KMS-11 (cell line): ENCODE data around the gene LAS1L.

ENCODE experiments used
- H2AFZ ChIP-seq: fragments of 200-600 bp; sonication (generic); 2 replicates; pipeline ENCODE4 v1.6.1; 2016; ENCODE audit warnings: antibody characterized with exemption, mixed run types, low read depth
- H3K27ac ChIP-seq: fragments of 200-600 bp; sonication (generic); 2 replicates; pipeline ENCODE4 v1.6.1; 2016; ENCODE audit warnings: mild to moderate bottlenecking, mixed run types
- H3K27me3 ChIP-seq: fragments of 200-600 bp; sonication (generic); 2 replicates; pipeline ENCODE4 v1.6.1; 2017; ENCODE audit warnings: mild to moderate bottlenecking, low read depth, mixed run types, moderate library complexity; ENCODE audit not compliant: insufficient read depth
- H3K36me3 ChIP-seq: fragments of 200-600 bp; sonication (generic); 2 replicates; pipeline ENCODE4 v1.6.1; 2017; ENCODE audit warnings: mild to moderate bottlenecking, mixed run types; ENCODE audit not compliant: insufficient read depth
- H3K4me1 ChIP-seq: fragments of 200-600 bp; sonication (generic); 2 replicates; pipeline ENCODE4 v1.6.1; 2016; ENCODE audit warnings: mild to moderate bottlenecking, low read depth, mixed run types; ENCODE audit not compliant: poor library complexity, severe bottlenecking
- H3K4me2 ChIP-seq: fragments of 200-600 bp; sonication (generic); 2 replicates; pipeline ENCODE4 v1.7.0; 2016; ENCODE audit warnings: mild to moderate bottlenecking, mixed run types
- H3K4me3 ChIP-seq: fragments of 200-600 bp; sonication (generic); IDR thresholded peaks from 2 replicates; pipeline ENCODE4 v1.6.1; 2017; ENCODE audit warnings: low read depth, low read length, mixed read lengths; ENCODE audit not compliant: insufficient read depth
- H3K79me2 ChIP-seq: fragments of 200-600 bp; sonication (generic); 2 replicates; pipeline ENCODE4 v1.6.1; 2016; ENCODE audit warnings: low read depth, mixed run types; ENCODE audit not compliant: insufficient read depth
- H3K9ac ChIP-seq: fragments of 200-600 bp; sonication (generic); 2 replicates; pipeline ENCODE4 v1.6.1; 2016; ENCODE audit warnings: mild to moderate bottlenecking, mixed run types
- H4K20me1 ChIP-seq: fragments of 200-600 bp; sonication (generic); 2 replicates; pipeline ENCODE4 v1.6.1; 2016; ENCODE audit warnings: mild to moderate bottlenecking, mixed run types; ENCODE audit not compliant: insufficient read depth
- CTCF ChIP-seq: fragments of 200-600 bp; sonication (generic); conservative IDR thresholded peaks from 2 replicates; pipeline ENCODE4 v1.6.1; 2017; ENCODE audit warnings: low read depth, mild to moderate bottlenecking, antibody characterized with exemption, low read length, moderate library complexity, mixed read lengths

The LAS1L gene

GRCh38 chrX:65536291-65536690 is 1.7 kb upstream of the LAS1L start:
- H2AFZ ChIP-seq: no peak overlapping the region
- H3K27me3 ChIP-seq: no peaks in the 10 kb centered on the region

GRCh38 chrX:65532016-65532415 is 2.6 kb downstream of the LAS1L start:
- Histone ChIP-seq H4K20me1 (no peaks in the 10 kb centered on the region), H3K9ac (no peak overlapping the region), H3K4me3 (no peak overlapping the region), H3K4me2 (no peak overlapping the region), H3K27ac (no peak overlapping the region), H3K36me3 (no peaks in the 10 kb centered on the region; the same call in 1 of the 2 replicates), H3K27me3 (no peaks in the 10 kb centered on the region), H3K79me2 (peaks cover 37% of the 10 kb centered on the region), H3K4me1 (peaks cover 23% of the 10 kb centered on the region), H2AFZ (no peak overlapping the region)
- TF ChIP-seq CTCF: no peak

More at GRCh38 chrX:65536291-65536690, 1.7 kb upstream of the LAS1L start:
- no peak overlapping the region for H3K27ac ChIP-seq
- no peaks in the 10 kb centered on the region for H4K20me1 ChIP-seq
- no peak for TF ChIP-seq CTCF
- H3K4me1 ChIP-seq: peaks cover 16% of the 10 kb centered on the region
- H3K4me3 ChIP-seq: no peak overlapping the region
- H3K79me2 ChIP-seq: peaks cover 34% of the 10 kb centered on the region
- H3K4me2 ChIP-seq: no peak overlapping the region
- H3K36me3 ChIP-seq: no peaks in the 10 kb centered on the region; the same call in 1 of the 2 replicates
- no peak overlapping the region for H3K9ac ChIP-seq

GRCh38 chrX:65528705-65529340 is 5.8 kb downstream of the LAS1L start:
- H3K27me3 ChIP-seq: no peaks in the 10 kb centered on the region
- H3K9ac ChIP-seq: no peak overlapping the region
- peak; percentile 93 for TF ChIP-seq CTCF
- no peak overlapping the region for H2AFZ ChIP-seq
- H3K4me2 ChIP-seq: no peak overlapping the region
- H3K27ac ChIP-seq: no peak overlapping the region; the same call in 1 of the 2 replicates
- peaks cover 19% of the 10 kb centered on the region for H3K4me1 ChIP-seq
- H4K20me1 ChIP-seq: no peaks in the 10 kb centered on the region
- no peak overlapping the region for H3K4me3 ChIP-seq
- H3K79me2 ChIP-seq: peaks cover 28% of the 10 kb centered on the region
- H3K36me3 ChIP-seq: no peaks in the 10 kb centered on the region; the same call in 1 of the 2 replicates

- Histone ChIP-seq H3K27ac (no peak overlapping the region), H2AFZ (no peak overlapping the region), H3K4me3 (no peak overlapping the region), H3K27me3 (no peaks in the 10 kb centered on the region), H3K4me1 (peaks cover 17% of the 10 kb centered on the region), H3K36me3 (no peaks in the 10 kb centered on the region; the same call in 1 of the 2 replicates), H3K9ac (no peak overlapping the region), H3K79me2 (peaks cover 23% of the 10 kb centered on the region), H3K4me2 (no peak overlapping the region), H4K20me1 (no peaks in the 10 kb centered on the region)
- TF ChIP-seq CTCF: no peak
Measured at GRCh38 chrX:65528293-65528692, 6.3 kb downstream of the LAS1L start.
